ENCODE data around the gene CAPN7. TPM values are rescaled to one million over a fixed set of nuclear protein-coding genes. Genes with fewer than 3 reads are reported as not detected.

Gene CAPN7
- total RNA-seq, 4 donors from 2014 or later, result 44.0 to 80.5 (median 49.1) TPM

DNA sequence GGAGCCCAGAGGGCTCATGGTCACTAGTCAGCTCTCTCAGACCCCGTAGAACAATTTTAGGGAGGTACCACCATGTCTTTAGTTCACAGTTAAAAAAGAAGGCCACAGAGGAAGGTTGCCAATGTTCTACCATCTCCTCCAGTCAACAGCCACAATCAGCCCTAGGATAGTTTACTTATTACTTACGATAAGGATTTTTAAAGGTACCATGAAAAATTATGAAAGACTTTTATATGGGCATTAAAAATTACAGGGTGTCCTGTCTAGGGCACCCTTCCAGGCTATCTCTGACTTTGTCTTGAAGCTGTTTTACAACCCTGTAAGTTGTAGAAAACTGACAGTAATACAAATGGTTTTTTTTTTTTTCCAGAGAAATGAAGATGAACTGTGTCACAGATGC, 57.9 kb downstream of the CAPN7 start:
- WGBS, 2 donors, result 80 to 85% methylated on average over 2 of the region's 2 CpGs

DNA sequence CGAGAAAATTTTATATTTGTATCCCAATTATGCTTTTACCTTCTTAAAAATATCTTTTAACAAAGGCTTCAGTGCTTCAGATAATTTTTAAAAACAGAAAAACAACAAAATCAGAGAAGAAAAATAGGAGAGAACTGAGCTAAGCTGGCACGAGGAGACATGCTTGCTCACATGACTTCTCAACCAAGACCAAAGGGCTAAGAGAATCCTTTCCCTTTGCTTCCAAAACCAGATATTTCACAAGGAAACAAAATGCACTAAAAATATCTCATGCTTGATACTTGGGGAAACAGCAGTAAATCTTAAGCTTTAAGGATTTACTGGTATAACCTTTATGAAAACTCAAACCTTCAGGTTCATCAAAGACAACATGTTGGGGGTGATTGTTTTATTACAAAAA, 58.4 kb downstream of the CAPN7 start:
- H3K4me3 ChIP-seq (ENCODE audit: low read depth, poor library complexity, severe bottlenecking), result no peak overlapping the region
- no peak for DNase-seq (ENCODE audit: low spot score in 2 of 2)
- 53 to 79% methylated on average over 2 of the region's 2 CpGs for WGBS, 2 donors
- TF ChIP-seq CTCF (IDR thresholded peaks at IDR 0.05), result no peak
- TF ChIP-seq POLR2A (IDR thresholded peaks at IDR 0.05), result no peak
- intact Hi-C loops (cut with DNase I; ENCODE audit: low total_unique reads), result no loop called here

More for the DNA sequence above, 57.9 kb downstream of the CAPN7 start:
- no peak for DNase-seq (ENCODE audit: low spot score in 2 of 2)
- TF ChIP-seq CTCF (IDR thresholded peaks at IDR 0.05) (no peak), POLR2A (IDR thresholded peaks at IDR 0.05) (no peak)
- no peak overlapping the region for H3K4me3 ChIP-seq (ENCODE audit: low read depth, poor library complexity, severe bottlenecking)
- intact Hi-C loops (cut with DNase I; ENCODE audit: low total_unique reads), result no loop called here

GRCh38 chr3:15265655-15266509, 59.8 kb downstream of the CAPN7 start:
- intact Hi-C loops (cut with DNase I; ENCODE audit: low total_unique reads), result loop anchor here (5.0 kb wide), 2 partner anchors 66 to 111 kb away; partner anchors contain the start of gene SH3BP5
- TF ChIP-seq CTCF (IDR thresholded peaks at IDR 0.05) (no peak), POLR2A (IDR thresholded peaks at IDR 0.05) (no peak)
- H3K4me3 ChIP-seq (ENCODE audit: low read depth, poor library complexity, severe bottlenecking), result no peak overlapping the region
- 84 to 92% methylated on average over 19 of the region's 19 CpGs for WGBS, 2 donors
- DNase-seq (ENCODE audit: low spot score in 2 of 2), result peak; percentile 10 to 63

DNA sequence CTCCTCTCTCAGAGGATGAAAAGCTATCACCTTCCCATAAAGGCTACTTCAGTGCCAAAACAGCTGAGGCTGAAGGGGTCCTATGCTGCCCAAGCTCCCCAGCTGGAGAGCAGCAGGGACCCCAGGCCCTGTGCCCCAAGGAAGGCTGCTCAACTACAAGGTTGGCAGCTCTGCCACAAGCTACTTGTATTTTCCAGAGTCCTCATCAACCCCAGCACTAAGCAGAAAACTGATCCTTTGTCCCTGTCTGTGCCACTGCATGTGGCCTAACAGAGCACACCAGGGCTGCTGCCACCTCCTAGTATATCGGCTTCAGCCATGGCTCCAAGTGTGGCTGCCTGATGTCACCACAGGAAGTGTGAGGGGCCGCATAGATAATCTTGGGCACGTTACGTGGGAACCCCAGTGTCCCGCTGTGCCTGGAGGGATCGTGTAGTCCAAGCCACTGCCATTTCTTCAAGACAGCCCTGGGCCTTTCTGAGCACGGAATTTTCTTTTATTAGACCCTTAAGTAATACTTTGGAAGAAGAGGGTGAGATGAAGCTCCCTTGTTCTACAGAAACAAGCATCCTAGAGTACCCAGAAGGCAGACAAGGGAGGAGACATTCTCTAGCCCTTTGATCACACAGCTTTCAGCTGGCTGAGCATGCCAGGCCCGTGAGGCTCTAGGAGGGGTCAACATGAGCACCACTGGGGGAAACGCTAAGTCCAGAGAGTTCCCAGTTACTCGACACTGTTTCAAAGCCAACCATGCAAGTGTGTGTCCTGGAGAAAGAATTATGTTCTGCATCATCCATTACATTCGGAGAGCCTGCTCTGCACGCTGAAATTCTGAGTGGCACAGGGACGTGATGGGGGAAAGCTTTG, 60.7 kb downstream of the CAPN7 start:
- TF ChIP-seq POLR2A (IDR thresholded peaks at IDR 0.05), result no peak
- no peak for TF ChIP-seq CTCF (IDR thresholded peaks at IDR 0.05)
- peak; percentile 11 to 72 for DNase-seq (ENCODE audit: low spot score in 2 of 2)
- intact Hi-C loops (cut with DNase I; ENCODE audit: low total_unique reads), result loop anchor here (5.0 kb wide), 2 partner anchors 66 to 111 kb away; partner anchors contain the start of gene SH3BP5
- 79 to 84% methylated on average over 13 of the region's 13 CpGs for WGBS, 2 donors
- H3K4me3 ChIP-seq (ENCODE audit: low read depth, poor library complexity, severe bottlenecking), result no peak overlapping the region

GRCh38 chr3:15267502-15267901, 61.5 kb downstream of the CAPN7 start:
- DNase-seq (ENCODE audit: low spot score in 2 of 2), result peak in 1 of 2 donors; percentile 13
- intact Hi-C loops (cut with DNase I; ENCODE audit: low total_unique reads), result loop anchor here (5.0 kb wide), 2 partner anchors 65 to 110 kb away; partner anchors contain the start of gene SH3BP5
- no peak overlapping the region for H3K4me3 ChIP-seq (ENCODE audit: low read depth, poor library complexity, severe bottlenecking)
- WGBS, 2 donors, result 90 to 94% methylated on average over 3 of the region's 3 CpGs
- no peak for TF ChIP-seq CTCF (IDR thresholded peaks at IDR 0.05)
- no peak for TF ChIP-seq POLR2A (IDR thresholded peaks at IDR 0.05)

Measured in lower leg skin (tissue), 4 donors.